Common myeloid progenitor, CD34-positive (primary cell): ENCODE results near the gene CRADD.
"Not testable (repeated sequence)": the region's sequence is repeated elsewhere in the genome, so short reads cannot be mapped to it uniquely, and the experiment has no call there.

Experiments used
- CTCF ChIA-PET: fragments of 350-600 bp; sonication (Branson Sonifier 250); formaldehyde crosslinking; loops from one replicate; lab custom pipeline; 2021; ENCODE audit warnings: antibody characterized with exemption; lab: Charles Lee
- POLR2A ChIA-PET: fragments of 350-600 bp; sonication (Branson Sonifier 250); formaldehyde crosslinking; loops from one replicate; lab custom pipeline; 2021; ENCODE audit warnings: antibody characterized with exemption; lab: Charles Lee
- DNase-seq, 3 donors: peaks; one replicate each; pipeline versions ENCODE4 v3.0.0 to v3.0.0-alpha.2; 2013
- H3K27ac ChIP-seq, 2 experiments: 1 replicate in 1 of 2; 2 replicates in 1 of 2; pipeline ENCODE4 v1.7.0; 2013; ENCODE audit warnings: inconsistent platforms in 2 of 2, low read length in 2 of 2, mild to moderate bottlenecking in 2 of 2, low read depth in 1 of 2, moderate library complexity in 1 of 2; ENCODE audit not compliant: severe bottlenecking in 2 of 2, insufficient read depth in 1 of 2, poor library complexity in 1 of 2
- H3K27me3 ChIP-seq, 5 experiments: replicated peaks in 2 of 5; 1 replicate in 3 of 5; 2 replicates in 2 of 5; pipeline versions ENCODE4 v1.6.1 to v1.7.0; 2013; ENCODE audit warnings: low read length in 4 of 5, mild to moderate bottlenecking in 2 of 5, moderate library complexity in 2 of 5, inconsistent platforms in 1 of 5; ENCODE audit not compliant: insufficient read depth in 5 of 5, control insufficient read depth in 4 of 5
- H3K36me3 ChIP-seq, 4 experiments: 1 replicate in 2 of 4; 2 replicates in 2 of 4; pipeline versions ENCODE4 v1.6.1 to v1.7.0; 2013; ENCODE audit warnings: low read length in 3 of 4, control low read depth in 1 of 4, mild to moderate bottlenecking in 1 of 4; ENCODE audit not compliant: control insufficient read depth in 4 of 4, insufficient read depth in 4 of 4
- H3K4me1 ChIP-seq, 4 experiments: 1 replicate in 3 of 4; 2 replicates in 1 of 4; pipeline versions ENCODE4 v1.6.1 to v1.7.1; 2013; ENCODE audit warnings: low read length in 3 of 4, mild to moderate bottlenecking in 3 of 4, control low read depth in 1 of 4, inconsistent platforms in 1 of 4, moderate library complexity in 1 of 4; ENCODE audit not compliant: control insufficient read depth in 4 of 4, insufficient read depth in 4 of 4; ENCODE audit errors: control extremely low read depth in 1 of 4
- H3K4me3 ChIP-seq, 7 experiments: 1 replicate in 4 of 7; 2 replicates in 3 of 7; pipeline versions ENCODE4 v1.5.1 to v1.7.0; 2013; ENCODE audit warnings: mild to moderate bottlenecking in 7 of 7, low read length in 6 of 7, moderate library complexity in 6 of 7, inconsistent platforms in 2 of 7, low read depth in 2 of 7, control low read depth in 1 of 7; ENCODE audit not compliant: insufficient read depth in 4 of 7, control insufficient read depth in 1 of 7; ENCODE audit errors: extremely low read depth in 1 of 7
- H3K9me3 ChIP-seq, 5 experiments: 1 replicate in 4 of 5; 2 replicates in 1 of 5; pipeline versions ENCODE4 v1.6.1 to v1.7.1; 2013; ENCODE audit warnings: low read length in 4 of 5, mild to moderate bottlenecking in 2 of 5, inconsistent platforms in 1 of 5, low read depth in 1 of 5, moderate library complexity in 1 of 5; ENCODE audit not compliant: control insufficient read depth in 4 of 5, insufficient read depth in 2 of 5; ENCODE audit errors: control extremely low read depth in 1 of 5
- WGBS: methylation state at CpG from one replicate; pipeline ENCODE4 v1.1.5; 2013; ENCODE audit not compliant: insufficient coverage; 5-methylcytosine and 5-hydroxymethylcytosine counted together

Gene CRADD

GRCh38 chr12:93641380-93641779 lies 35.8 kb upstream of the CRADD start:
- H3K4me1 ChIP-seq, POLR2A ChIA-PET, H3K27ac ChIP-seq, H3K4me3 ChIP-seq, CTCF ChIA-PET, H3K9me3 ChIP-seq, H3K36me3 ChIP-seq, H3K27me3 ChIP-seq, DNase-seq: not testable (repeated sequence)
- WGBS = 100% methylated on average over 1 of the region's 26 CpGs

GRCh38 chr12:93642751-93643150 lies 34.4 kb upstream of the CRADD start:
- Histone ChIP-seq H3K9me3 (peaks cover 0 to 3% (median 0%) of the 10 kb centered on the region in 5 experiments), H3K4me3 (no peak overlapping the region), H3K27ac (no peak overlapping the region), H3K36me3 (no peaks in the 10 kb centered on the region), H3K27me3 (no peaks in the 10 kb centered on the region), H3K4me1 (no peaks in the 10 kb centered on the region)
- WGBS = no CpG with 5 or more reads among the region's 1 CpG
- no peak for DNase-seq
- POLR2A ChIA-PET = no interaction called here
- CTCF ChIA-PET = interaction anchor here (0.9 to 3.0 kb wide), 3 partner anchors 12 to 24 kb away, joined by 3 to 8 read pairs (median 3); no protein-coding TSS in a partner anchor

GRCh38 chr12:93645702-93646101 lies 31.5 kb upstream of the CRADD start:
- no peak for DNase-seq
- Histone ChIP-seq H3K4me1 (no peaks in the 10 kb centered on the region), H3K27ac (no peak overlapping the region), H3K9me3 (peaks cover 0 to 3% (median 0%) of the 10 kb centered on the region in 5 experiments), H3K36me3 (no peaks in the 10 kb centered on the region), H3K4me3 (no peak overlapping the region), H3K27me3 (no peaks in the 10 kb centered on the region)
- CTCF ChIA-PET = interaction anchor here (3.0 kb wide), 1 partner anchor 9 kb away, joined by 8 read pairs; no protein-coding TSS in a partner anchor
- 100% methylated on average over 1 of the region's 1 CpG for WGBS
- POLR2A ChIA-PET = no interaction called here

DNA sequence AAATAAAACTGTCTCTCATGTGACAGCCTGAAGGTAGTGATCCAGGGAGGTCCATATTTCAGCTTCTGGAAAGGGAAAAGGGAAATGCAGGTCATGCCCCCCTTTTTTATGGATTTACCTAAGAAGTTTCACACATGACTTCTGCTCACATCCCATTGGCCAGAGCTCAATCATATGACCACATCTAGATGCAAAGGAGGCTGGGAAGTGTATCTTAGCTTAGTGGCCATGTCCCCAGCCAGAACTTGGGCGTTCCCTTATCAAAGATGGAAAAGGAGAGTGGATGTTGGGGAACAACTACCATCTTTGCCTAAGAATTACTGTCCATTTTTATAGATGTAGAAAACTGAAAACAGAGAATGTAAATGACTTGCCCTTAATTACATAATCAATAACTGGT lies 26.5 kb upstream of the CRADD start:
- ChIA-PET POLR2A (no interaction called here), CTCF (no interaction called here)
- Histone ChIP-seq H3K27ac (no peak overlapping the region), H3K9me3 (no peaks in the 10 kb centered on the region), H3K4me3 (no peak overlapping the region), H3K27me3 (no peaks in the 10 kb centered on the region), H3K36me3 (no peaks in the 10 kb centered on the region), H3K4me1 (no peaks in the 10 kb centered on the region)
- no CpG with 5 or more reads among the region's 1 CpG for WGBS
- no peak for DNase-seq

GRCh38 chr12:93653079-93653478 lies 24.1 kb upstream of the CRADD start:
- WGBS = no CpG with 5 or more reads among the region's 3 CpGs
- ChIA-PET POLR2A (no interaction called here), CTCF (no interaction called here)
- H3K27ac ChIP-seq = no peak overlapping the region
- H3K27me3 ChIP-seq = no peaks in the 10 kb centered on the region
- H3K36me3 ChIP-seq = no peaks in the 10 kb centered on the region
- DNase-seq = no peak
- H3K4me3 ChIP-seq = no peak overlapping the region
- no peaks in the 10 kb centered on the region for H3K4me1 ChIP-seq
- H3K9me3 ChIP-seq = peaks cover 0 to 2% (median 0%) of the 10 kb centered on the region in 5 experiments

DNA sequence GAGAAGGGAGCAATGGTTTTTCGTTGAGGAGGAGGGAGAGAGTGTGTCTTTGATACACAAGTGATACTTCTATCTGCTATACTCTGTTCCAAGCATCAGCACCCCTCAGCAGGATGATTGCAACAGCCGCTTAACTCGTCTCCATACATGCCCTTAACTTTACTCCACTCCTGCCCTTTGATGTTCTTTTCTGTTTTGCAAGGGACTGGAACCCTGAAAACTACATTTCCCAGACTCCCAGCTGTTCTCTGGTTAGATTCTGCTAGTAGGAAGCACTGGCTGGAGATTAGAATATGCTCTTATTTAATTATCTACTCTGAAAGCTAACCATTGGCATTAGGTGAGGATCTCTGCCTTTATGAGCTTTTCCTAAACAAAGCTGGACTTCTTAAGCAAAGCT lies 23.5 kb upstream of the CRADD start:
- 100% methylated on average over 3 of the region's 3 CpGs for WGBS
- ChIA-PET POLR2A (no interaction called here), CTCF (interaction anchor here (1.6 to 2.9 kb wide), 2 partner anchors 9 to 89 kb away, joined by 3 to 8 read pairs; no protein-coding TSS in a partner anchor)
- DNase-seq = no peak
- no peak overlapping the region for H3K27ac ChIP-seq
- H3K9me3 ChIP-seq = peaks cover 0 to 2% (median 0%) of the 10 kb centered on the region in 5 experiments
- no peaks in the 10 kb centered on the region for H3K4me1 ChIP-seq
- no peaks in the 10 kb centered on the region for H3K27me3 ChIP-seq
- no peak overlapping the region for H3K4me3 ChIP-seq
- H3K36me3 ChIP-seq = no peaks in the 10 kb centered on the region

- no peak overlapping the region for H3K27ac ChIP-seq
- H3K27me3 ChIP-seq = no peaks in the 10 kb centered on the region
- H3K4me1 ChIP-seq = no peaks in the 10 kb centered on the region
- CTCF ChIA-PET = interaction anchor here (1.6 to 2.9 kb wide), 2 partner anchors 10 to 88 kb away, joined by 3 to 8 read pairs; no protein-coding TSS in a partner anchor
- H3K9me3 ChIP-seq = peaks cover 0 to 2% (median 0%) of the 10 kb centered on the region in 5 experiments
- WGBS = 100% methylated on average over 2 of the region's 2 CpGs
- H3K36me3 ChIP-seq = no peaks in the 10 kb centered on the region
- POLR2A ChIA-PET = interaction anchor here (0.7 kb wide), 1 partner anchor 164 kb away, joined by 4 read pairs; no protein-coding TSS in a partner anchor
- no peak for DNase-seq
- no peak overlapping the region for H3K4me3 ChIP-seq
Measured at GRCh38 chr12:93654421-93654820, 22.8 kb upstream of the CRADD start.
